ENCODE data around the gene LRP1B. TPM values are rescaled to one million over a fixed set of nuclear protein-coding genes. Genes with fewer than 3 reads are reported as not detected.

Gene LRP1B
- total and polyA plus RNA-seq, 2 of the 8 experiments (the other 6 are each of a cell fraction or from before 2014, with no cell fraction given): 0.03 TPM; not detected in 1

DNA sequence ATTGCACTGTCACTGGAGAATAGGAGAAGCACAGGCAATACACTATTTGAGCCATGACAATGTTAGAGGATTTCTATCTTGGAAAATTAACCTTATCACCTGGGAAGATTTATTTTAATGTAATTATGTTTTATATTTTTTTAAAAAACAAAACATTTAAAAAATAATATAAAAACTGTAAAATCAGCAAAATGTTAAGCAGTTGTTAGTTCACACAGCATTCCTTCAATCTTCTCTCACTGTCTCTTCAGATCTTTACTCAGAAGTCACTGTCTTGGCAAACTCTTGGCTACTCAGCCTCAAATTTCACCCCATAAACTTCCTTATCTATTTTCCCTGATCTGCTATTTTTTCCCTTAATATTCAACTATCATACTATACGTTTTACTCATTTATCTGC, 1322.6 kb downstream of the LRP1B start (continued):
- TF ChIP-seq RAD21 (IDR thresholded peaks at IDR 0.05 in 1 of 2, conservative IDR thresholded peaks at IDR 0.05 in 1 of 2; ENCODE audit: low read depth in 2 of 2, low read length in 2 of 2) (no peak), RFX5 (IDR thresholded peaks at IDR 0.05; ENCODE audit: borderline replicate concordance, low read depth, low read length) (no peak), RBBP5 (IDR thresholded peaks at IDR 0.05; ENCODE audit: borderline replicate concordance, low read depth, low read length) (no peak), CREB1 (IDR thresholded peaks at IDR 0.05) (no peak), TCF12 (IDR thresholded peaks at IDR 0.05; ENCODE audit: low read depth, low read length) (no peak)
- TF ChIP-seq, protein P1, sequence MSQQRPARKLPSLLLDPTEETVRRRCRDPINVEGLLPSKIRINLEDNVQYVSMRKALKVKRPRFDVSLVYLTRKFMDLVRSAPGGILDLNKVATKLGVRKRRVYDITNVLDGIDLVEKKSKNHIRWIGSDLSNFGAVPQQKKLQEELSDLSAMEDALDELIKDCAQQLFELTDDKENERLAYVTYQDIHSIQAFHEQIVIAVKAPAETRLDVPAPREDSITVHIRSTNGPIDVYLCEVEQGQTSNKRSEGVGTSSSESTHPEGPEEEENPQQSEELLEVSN (IDR thresholded peaks at IDR 0.05): no peak

Data from H1 (cell line).